WTC11 (cell line): ENCODE measurements around the gene DNAJC15. TPM values are rescaled to one million over a fixed set of nuclear protein-coding genes. Genes with fewer than 3 reads are reported as not detected.

ENCODE experiments used
- ATAC-seq: fragments of 200-7000 bp; cut with Tn5 transposase; 2 replicates; pipeline ENCODE4 v1.10.0; 2021; ENCODE audit warnings: mild to moderate bottlenecking, moderate library complexity
- CTCF ChIA-PET: fragments of 300-600 bp; sonication (Branson Sonifier 250); formaldehyde crosslinking; loops from one replicate; lab custom pipeline; 2021; ENCODE audit warnings: antibody characterized with exemption; lab: Charles Lee
- POLR2A ChIA-PET: fragments of 350-600 bp; sonication (Branson Sonifier 250); formaldehyde crosslinking; loops from one replicate; lab custom pipeline; 2021; ENCODE audit warnings: antibody characterized with exemption; lab: Charles Lee
- DNase-seq: peaks from one replicate; pipeline ENCODE4 v3.0.0; 2021; ENCODE audit warnings: low spot score
- H3K27ac Mint-ChIP-seq: 2 replicates; pipeline ENCODE4 v1.8.0; 2021; ENCODE audit warnings: mixed read lengths
- H3K27me3 Mint-ChIP-seq: 2 replicates; pipeline ENCODE4 v1.8.0; 2021; ENCODE audit warnings: low read depth, mild to moderate bottlenecking, moderate library complexity, mixed read lengths
- H3K36me3 Mint-ChIP-seq: 2 replicates; pipeline ENCODE4 v1.8.0; 2021; ENCODE audit warnings: mixed read lengths
- H3K4me1 Mint-ChIP-seq: 2 replicates; pipeline ENCODE4 v1.8.0; 2022; ENCODE audit warnings: mixed read lengths
- H3K4me3 Mint-ChIP-seq: 2 replicates; pipeline ENCODE4 v1.8.0; 2021; ENCODE audit warnings: mild to moderate bottlenecking, moderate library complexity, mixed read lengths
- H3K9me3 Mint-ChIP-seq: 2 replicates; pipeline ENCODE4 v1.8.0; 2021; ENCODE audit warnings: mixed read lengths
- FOXJ3 ChIP-seq: sonication (generic); formaldehyde crosslinking; IDR thresholded peaks from 2 replicates; pipeline ENCODE4 v1.9.0; 2021; ENCODE audit warnings: missing genetic modification reagents, mild to moderate bottlenecking, borderline replicate concordance
- GABPB1 ChIP-seq: sonication (generic); formaldehyde crosslinking; IDR thresholded peaks from 2 replicates; pipeline ENCODE4 v1.8.1; 2023; ENCODE audit warnings: mild to moderate bottlenecking, missing genetic modification reagents
- HMGA2 ChIP-seq: fragments of 250-450 bp; sonication (Bioruptor Pico); IDR thresholded peaks from 2 replicates; pipeline ENCODE4 v1.4.0; 2021; ENCODE audit warnings: mild to moderate bottlenecking, moderate library complexity
- JUN ChIP-seq: sonication (generic); formaldehyde crosslinking; IDR thresholded peaks from 2 replicates; pipeline ENCODE4 v1.8.0; 2023; ENCODE audit warnings: mild to moderate bottlenecking, missing genetic modification reagents
- NFE2L1 ChIP-seq: sonication (generic); formaldehyde crosslinking; IDR thresholded peaks from 2 replicates; pipeline ENCODE4 v1.8.1; 2023; ENCODE audit warnings: missing genetic modification reagents
- NR1H2 ChIP-seq: sonication (generic); formaldehyde crosslinking; IDR thresholded peaks from 2 replicates; pipeline ENCODE4 v1.9.0; 2021; ENCODE audit warnings: mild to moderate bottlenecking, moderate library complexity, missing genetic modification reagents
- RORB ChIP-seq: fragments of 250-450 bp; sonication (Bioruptor Pico); IDR thresholded peaks from 2 replicates; pipeline ENCODE4 v1.9.0; 2021; ENCODE audit warnings: mild to moderate bottlenecking
- SMAD4 ChIP-seq: sonication (generic); formaldehyde crosslinking; IDR thresholded peaks from 2 replicates; pipeline ENCODE4 v1.8.0; 2022; ENCODE audit warnings: mild to moderate bottlenecking, missing genetic modification reagents
- TP53 ChIP-seq: sonication (generic); formaldehyde crosslinking; IDR thresholded peaks from 2 replicates; pipeline ENCODE4 v1.8.1; 2023; ENCODE audit warnings: mild to moderate bottlenecking, missing genetic modification reagents
- ZBTB21 ChIP-seq: sonication (generic); formaldehyde crosslinking; IDR thresholded peaks from 2 replicates; pipeline ENCODE4 v1.8.1; 2023; ENCODE audit warnings: mild to moderate bottlenecking, missing genetic modification reagents, borderline replicate concordance
- ZNF263 ChIP-seq: sonication (generic); formaldehyde crosslinking; IDR thresholded peaks from 2 replicates; pipeline ENCODE4 v1.8.1; 2022; ENCODE audit warnings: low read depth, mild to moderate bottlenecking, moderate library complexity, missing genetic modification reagents
- total RNA-seq: library from RNA; stranded (reverse); gene quantifications from 3 replicates; pipeline ENCODE4 v1.2.3, GENCODE V29; 2021
- TF ChIP-seq, protein P1 (sequence below): sonication (generic); formaldehyde crosslinking; IDR thresholded peaks from 2 replicates; pipeline ENCODE4 v1.8.0; 2022; ENCODE audit warnings: mild to moderate bottlenecking, missing genetic modification reagents
- TF ChIP-seq, protein P2 (sequence below): fragments of 250-450 bp; sonication (Bioruptor Pico); IDR thresholded peaks from 2 replicates; pipeline ENCODE4 v2.1.2; 2022; ENCODE audit warnings: mild to moderate bottlenecking, moderate library complexity
- TF ChIP-seq, protein P3 (sequence below): sonication (generic); formaldehyde crosslinking; IDR thresholded peaks from 2 replicates; pipeline ENCODE4 v1.8.0; 2022; ENCODE audit warnings: mild to moderate bottlenecking, missing genetic modification reagents
- TF ChIP-seq, protein P4 (sequence below): sonication (generic); formaldehyde crosslinking; IDR thresholded peaks from 2 replicates; pipeline ENCODE4 v1.8.1; 2023; ENCODE audit warnings: mild to moderate bottlenecking, missing genetic modification reagents, moderate library complexity
- TF ChIP-seq, protein P5 (sequence below): fragments of 250-450 bp; sonication (Bioruptor Pico); IDR thresholded peaks from 2 replicates; pipeline ENCODE4 v1.9.0; 2021; ENCODE audit warnings: mild to moderate bottlenecking, borderline replicate concordance
- TF ChIP-seq, protein P6 (sequence below): sonication (generic); formaldehyde crosslinking; conservative IDR thresholded peaks from 2 replicates; pipeline ENCODE4 v1.8.1; 2022; ENCODE audit warnings: mild to moderate bottlenecking, missing genetic modification reagents

Gene DNAJC15
- total RNA-seq, 1 experiment from 2014 or later = 12.2 TPM

DNA sequence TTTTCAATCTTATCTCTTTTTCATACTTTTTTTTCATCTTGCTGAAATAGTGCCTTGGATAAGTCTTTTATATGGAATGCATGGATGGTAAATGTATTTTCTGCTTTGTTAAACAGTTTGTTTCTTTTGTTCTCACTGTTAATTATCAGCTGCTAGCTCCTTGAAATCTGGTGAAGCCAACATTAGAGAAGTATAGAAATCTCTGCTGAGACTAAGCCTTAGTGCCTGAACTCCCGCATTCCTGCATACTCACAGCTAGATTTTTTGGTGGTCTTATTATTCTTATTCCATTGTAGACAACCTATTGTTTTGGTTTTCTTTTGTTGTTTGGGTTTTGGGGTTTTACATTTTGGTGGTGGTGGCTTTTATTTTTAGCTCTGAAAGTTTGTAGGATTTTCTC, 48.4 kb downstream of the DNAJC15 start (continued):
- TF ChIP-seq, protein P1, sequence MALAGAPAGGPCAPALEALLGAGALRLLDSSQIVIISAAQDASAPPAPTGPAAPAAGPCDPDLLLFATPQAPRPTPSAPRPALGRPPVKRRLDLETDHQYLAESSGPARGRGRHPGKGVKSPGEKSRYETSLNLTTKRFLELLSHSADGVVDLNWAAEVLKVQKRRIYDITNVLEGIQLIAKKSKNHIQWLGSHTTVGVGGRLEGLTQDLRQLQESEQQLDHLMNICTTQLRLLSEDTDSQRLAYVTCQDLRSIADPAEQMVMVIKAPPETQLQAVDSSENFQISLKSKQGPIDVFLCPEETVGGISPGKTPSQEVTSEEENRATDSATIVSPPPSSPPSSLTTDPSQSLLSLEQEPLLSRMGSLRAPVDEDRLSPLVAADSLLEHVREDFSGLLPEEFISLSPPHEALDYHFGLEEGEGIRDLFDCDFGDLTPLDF (CRISPR knock-in tag) = no peak
- TF ChIP-seq NFE2L1 (CRISPR knock-in tag) (no peak), HMGA2 (CRISPR knock-in tag) (no peak)
- TF ChIP-seq, protein P2, sequence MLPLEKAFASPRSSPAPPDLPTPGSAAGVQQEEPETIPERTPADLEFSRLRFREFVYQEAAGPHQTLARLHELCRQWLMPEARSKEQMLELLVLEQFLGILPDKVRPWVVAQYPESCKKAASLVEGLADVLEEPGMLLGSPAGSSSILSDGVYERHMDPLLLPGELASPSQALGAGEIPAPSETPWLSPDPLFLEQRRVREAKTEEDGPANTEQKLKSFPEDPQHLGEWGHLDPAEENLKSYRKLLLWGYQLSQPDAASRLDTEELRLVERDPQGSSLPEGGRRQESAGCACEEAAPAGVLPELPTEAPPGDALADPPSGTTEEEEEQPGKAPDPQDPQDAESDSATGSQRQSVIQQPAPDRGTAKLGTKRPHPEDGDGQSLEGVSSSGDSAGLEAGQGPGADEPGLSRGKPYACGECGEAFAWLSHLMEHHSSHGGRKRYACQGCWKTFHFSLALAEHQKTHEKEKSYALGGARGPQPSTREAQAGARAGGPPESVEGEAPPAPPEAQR (CRISPR knock-in tag) = no peak
- TF ChIP-seq, protein P3, sequence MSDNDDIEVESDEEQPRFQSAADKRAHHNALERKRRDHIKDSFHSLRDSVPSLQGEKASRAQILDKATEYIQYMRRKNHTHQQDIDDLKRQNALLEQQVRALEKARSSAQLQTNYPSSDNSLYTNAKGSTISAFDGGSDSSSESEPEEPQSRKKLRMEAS = no peak

DNA sequence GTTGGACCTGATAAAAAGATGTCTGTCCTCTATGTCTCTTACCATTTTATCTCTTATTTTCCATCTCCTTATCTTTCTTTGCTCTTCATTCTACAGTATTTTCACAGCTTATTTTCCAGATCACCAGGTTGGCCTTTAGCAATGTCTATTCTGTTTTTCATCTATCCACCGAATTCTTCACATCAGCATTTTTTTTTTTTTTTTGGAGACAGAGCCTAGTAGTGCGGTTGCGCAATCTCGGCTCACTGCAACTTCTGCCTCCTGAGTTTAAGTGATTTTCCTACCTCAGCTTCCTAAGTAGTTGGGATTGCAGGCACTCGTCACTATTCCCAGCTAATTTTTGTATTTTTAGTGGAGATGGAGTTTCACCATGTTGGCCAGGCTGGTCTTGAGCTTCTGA, 49.0 kb downstream of the DNAJC15 start:
- peaks cover 36% of the 10 kb centered on the region for H3K4me1 Mint-ChIP-seq

DNA sequence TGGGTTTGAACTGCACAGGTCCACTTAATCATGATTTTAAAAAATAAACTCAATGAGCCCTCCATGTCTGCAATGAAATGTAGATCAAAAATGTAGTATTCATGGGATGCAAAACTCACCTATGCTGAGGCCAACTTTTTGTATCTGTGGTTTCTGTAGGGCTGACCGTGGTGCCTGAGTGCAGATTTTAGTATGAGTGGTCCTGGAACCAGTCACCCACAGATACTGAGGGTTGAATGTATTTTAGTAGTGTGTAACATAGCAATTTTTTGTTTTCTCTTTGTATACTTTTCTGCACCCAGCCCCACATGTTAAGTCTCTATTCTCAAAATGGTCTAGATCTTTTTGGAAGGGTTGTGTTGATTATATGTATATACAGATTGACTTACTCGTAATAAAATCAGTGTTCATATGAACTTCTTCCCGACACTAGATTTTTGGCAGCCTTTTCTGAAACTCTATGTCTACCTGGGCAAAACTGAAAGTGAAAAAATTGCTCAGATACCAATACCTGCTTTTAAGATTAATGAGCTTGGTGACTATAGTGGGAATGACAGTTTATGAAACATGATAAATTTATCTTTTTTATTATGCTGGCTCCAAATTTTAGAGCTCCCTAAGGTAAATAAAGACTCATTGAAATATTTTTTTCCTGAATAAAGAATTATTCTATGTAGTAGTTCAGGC, 51.6 kb downstream of the DNAJC15 start:
- no peaks in the 10 kb centered on the region for H3K9me3 Mint-ChIP-seq
- ATAC-seq (no peak), DNase-seq (no peak)
- CTCF ChIA-PET = no interaction called here
- no peaks in the 10 kb centered on the region for H3K27me3 Mint-ChIP-seq
- H3K4me1 Mint-ChIP-seq = peaks cover 48% of the 10 kb centered on the region
- H3K36me3 Mint-ChIP-seq = peaks cover under 1% of the 10 kb centered on the region
- POLR2A ChIA-PET = no interaction called here
- H3K27ac Mint-ChIP-seq = no peak overlapping the region
- H3K4me3 Mint-ChIP-seq = no peak overlapping the region
- no peak for TF ChIP-seq ZNF263 (CRISPR knock-in tag)
- TF ChIP-seq RORB (CRISPR knock-in tag) = no peak
- TF ChIP-seq, protein P4, sequence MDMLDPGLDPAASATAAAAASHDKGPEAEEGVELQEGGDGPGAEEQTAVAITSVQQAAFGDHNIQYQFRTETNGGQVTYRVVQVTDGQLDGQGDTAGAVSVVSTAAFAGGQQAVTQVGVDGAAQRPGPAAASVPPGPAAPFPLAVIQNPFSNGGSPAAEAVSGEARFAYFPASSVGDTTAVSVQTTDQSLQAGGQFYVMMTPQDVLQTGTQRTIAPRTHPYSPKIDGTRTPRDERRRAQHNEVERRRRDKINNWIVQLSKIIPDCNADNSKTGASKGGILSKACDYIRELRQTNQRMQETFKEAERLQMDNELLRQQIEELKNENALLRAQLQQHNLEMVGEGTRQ (CRISPR knock-in tag) = no peak
- no peak for TF ChIP-seq SMAD4 (CRISPR knock-in tag)
- no peak for TF ChIP-seq FOXJ3 (CRISPR knock-in tag)
- TF ChIP-seq TP53 = no peak
- TF ChIP-seq, protein P1 (CRISPR knock-in tag) = no peak
- TF ChIP-seq NR1H2 (CRISPR knock-in tag) = no peak
- no peak for TF ChIP-seq ZBTB21 (CRISPR knock-in tag)

More for the DNA sequence above, 49.0 kb downstream of the DNAJC15 start:
- Mint-ChIP-seq H3K27me3 (no peaks in the 10 kb centered on the region), H3K27ac (peak overlapping the region; percentile 85), H3K4me3 (0 out of 2 replicates have a peak overlapping the region, but pooled peaks have one; percentile 8), H3K9me3 (no peaks in the 10 kb centered on the region), H3K36me3 (0 out of 2 replicates have a peak, but pooled peaks cover 3% of the 10 kb centered on the region)
- ChIA-PET POLR2A (interaction anchor here (1.0 kb wide), 1 partner anchor 217 kb away, joined by 3 read pairs; no protein-coding TSS in a partner anchor), CTCF (interaction anchor here (0.9 kb wide), 1 partner anchor 197 kb away, joined by 3 read pairs; no protein-coding TSS in a partner anchor)
- DNase-seq (no peak), ATAC-seq (no peak)
- TF ChIP-seq JUN (CRISPR knock-in tag) = no peak
- TF ChIP-seq, protein P5, sequence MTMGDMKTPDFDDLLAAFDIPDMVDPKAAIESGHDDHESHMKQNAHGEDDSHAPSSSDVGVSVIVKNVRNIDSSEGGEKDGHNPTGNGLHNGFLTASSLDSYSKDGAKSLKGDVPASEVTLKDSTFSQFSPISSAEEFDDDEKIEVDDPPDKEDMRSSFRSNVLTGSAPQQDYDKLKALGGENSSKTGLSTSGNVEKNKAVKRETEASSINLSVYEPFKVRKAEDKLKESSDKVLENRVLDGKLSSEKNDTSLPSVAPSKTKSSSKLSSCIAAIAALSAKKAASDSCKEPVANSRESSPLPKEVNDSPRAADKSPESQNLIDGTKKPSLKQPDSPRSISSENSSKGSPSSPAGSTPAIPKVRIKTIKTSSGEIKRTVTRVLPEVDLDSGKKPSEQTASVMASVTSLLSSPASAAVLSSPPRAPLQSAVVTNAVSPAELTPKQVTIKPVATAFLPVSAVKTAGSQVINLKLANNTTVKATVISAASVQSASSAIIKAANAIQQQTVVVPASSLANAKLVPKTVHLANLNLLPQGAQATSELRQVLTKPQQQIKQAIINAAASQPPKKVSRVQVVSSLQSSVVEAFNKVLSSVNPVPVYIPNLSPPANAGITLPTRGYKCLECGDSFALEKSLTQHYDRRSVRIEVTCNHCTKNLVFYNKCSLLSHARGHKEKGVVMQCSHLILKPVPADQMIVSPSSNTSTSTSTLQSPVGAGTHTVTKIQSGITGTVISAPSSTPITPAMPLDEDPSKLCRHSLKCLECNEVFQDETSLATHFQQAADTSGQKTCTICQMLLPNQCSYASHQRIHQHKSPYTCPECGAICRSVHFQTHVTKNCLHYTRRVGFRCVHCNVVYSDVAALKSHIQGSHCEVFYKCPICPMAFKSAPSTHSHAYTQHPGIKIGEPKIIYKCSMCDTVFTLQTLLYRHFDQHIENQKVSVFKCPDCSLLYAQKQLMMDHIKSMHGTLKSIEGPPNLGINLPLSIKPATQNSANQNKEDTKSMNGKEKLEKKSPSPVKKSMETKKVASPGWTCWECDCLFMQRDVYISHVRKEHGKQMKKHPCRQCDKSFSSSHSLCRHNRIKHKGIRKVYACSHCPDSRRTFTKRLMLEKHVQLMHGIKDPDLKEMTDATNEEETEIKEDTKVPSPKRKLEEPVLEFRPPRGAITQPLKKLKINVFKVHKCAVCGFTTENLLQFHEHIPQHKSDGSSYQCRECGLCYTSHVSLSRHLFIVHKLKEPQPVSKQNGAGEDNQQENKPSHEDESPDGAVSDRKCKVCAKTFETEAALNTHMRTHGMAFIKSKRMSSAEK (CRISPR knock-in tag) = no peak
- TF ChIP-seq GABPB1 = no peak
- TF ChIP-seq, protein P6, sequence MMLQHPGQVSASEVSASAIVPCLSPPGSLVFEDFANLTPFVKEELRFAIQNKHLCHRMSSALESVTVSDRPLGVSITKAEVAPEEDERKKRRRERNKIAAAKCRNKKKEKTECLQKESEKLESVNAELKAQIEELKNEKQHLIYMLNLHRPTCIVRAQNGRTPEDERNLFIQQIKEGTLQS = no peak
